Ammon's horn (tissue), 1 donor: ENCODE measurements around the gene GNRHR.

Experiments
- DNase-seq: peaks from one replicate; pipeline ENCODE4 v3.0.0-alpha.2; 2016; ENCODE audit warnings: low spot score

GNRHR gene

DNA sequence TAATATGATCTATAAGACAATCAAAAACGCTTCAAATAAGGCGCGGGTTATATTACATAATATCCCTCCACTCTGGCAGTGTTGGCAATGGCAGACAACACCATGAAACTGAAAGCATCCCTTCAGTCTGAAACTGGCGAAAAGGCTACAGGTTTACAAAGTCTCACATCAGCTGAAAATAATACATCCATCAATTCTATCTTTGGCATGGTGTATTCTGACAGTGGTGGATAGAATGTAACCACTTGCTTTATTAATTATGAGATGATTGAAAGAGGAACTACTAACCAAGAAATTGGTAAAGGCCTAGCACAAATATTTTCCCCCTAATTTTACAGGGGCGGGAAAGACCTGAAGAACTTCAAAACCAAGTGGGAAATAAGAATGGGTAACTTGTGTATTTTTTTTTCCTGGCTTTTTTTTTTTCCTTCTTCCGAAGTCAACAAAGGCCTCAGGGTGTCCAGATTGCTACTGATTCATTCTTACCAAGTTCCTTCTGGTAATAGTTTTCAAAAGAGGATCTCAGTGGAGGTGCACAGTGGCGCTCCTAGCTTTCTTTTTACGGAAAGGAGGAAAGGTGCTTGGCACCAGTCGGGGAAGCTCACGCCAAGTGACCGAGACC, 54.0 kb downstream of the GNRHR start:
- no peak for DNase-seq

DNA sequence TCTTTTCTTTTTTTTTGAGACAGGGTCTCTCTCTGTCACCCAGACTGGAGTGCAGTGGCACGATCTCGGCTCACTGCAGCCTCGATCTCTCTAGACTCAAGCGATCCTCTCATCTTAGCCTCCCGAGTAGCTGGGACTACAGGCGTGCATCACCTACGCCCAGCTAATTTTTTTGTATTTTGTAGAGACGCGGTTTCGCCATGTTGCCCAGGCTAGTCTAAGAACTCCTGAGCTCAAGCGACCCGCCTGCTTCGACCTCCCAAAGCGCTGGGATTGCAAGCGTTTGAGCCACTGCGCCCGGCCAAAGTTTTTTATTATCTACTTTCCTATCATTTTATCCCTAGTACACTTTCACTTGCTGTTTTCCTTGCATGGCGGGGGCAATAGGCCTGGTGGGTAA, 54.6 kb downstream of the GNRHR start:
- no peak for DNase-seq

DNA sequence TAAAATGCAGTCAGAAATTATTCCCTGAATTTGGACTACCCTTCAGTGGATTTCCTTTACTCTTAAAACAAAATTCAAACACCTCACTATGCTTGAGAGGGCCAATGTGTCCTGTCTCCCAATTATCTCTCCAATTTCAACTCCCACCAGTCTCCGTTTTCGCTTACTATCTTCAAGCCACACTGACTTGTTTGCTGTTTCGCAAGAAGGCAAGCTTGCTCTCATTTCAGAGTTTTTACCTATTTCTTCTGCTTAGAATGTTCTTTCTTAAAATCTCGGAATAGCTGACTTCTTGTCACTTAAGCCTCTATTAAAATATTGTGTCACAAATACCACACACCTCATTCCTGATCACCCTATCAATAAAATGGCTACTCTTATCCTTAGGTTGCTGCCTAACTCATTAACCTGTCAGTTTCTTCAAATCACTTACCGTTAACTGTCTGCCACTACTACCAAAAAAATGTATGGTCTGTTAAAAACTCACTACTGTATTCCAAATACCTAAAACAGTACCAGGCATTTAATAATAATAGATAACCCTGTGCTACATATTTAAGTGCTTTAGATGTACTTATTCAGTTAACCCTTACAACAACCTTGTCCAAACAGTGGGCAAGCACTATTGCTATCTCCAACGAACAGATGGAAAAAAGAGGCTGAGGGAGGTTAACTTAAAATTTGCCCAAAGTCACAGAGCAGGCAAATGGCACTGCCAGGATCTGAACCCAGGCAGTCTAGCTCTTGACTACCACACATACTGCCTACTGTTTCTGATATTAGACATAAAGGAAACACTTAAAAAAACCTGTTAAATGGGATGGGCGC, 56.1 kb downstream of the GNRHR start:
- DNase-seq, result no peak

DNA sequence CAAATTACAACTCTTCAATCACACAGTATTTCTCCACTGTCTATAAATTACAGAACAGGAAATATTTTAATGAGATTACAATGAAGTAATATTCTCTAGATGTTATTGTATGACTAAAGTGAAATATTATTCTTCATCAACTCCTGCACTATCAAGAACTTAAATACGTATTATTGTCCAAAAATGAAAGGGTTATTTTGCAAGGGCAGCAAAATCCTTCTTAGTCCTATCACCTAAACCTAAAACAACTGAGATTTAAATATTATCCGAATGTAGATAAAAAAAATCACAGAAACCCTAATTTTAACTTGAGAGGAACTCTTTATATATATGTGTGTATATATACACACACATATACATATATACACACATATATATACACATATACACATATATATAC, 58.1 kb downstream of the GNRHR start:
- no peak for DNase-seq

DNA sequence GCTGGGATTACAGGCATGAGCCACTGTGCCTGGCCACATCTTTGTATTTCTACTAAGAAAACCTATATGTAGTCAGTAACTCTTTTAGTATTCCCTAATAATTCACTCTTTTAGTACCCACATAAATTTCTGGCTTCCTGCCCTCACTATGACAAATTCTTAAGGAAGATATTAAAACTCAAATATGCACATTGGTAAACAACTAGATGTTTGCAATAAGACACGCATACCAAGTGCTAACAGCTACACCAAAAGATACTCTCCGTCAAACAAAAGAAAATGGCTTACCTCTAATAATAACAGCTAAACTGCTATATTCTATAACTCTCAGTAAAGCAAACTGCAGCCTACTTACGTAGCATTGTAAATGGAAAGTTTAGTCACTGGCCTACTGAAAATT, 59.5 kb downstream of the GNRHR start:
- no peak for DNase-seq

DNA sequence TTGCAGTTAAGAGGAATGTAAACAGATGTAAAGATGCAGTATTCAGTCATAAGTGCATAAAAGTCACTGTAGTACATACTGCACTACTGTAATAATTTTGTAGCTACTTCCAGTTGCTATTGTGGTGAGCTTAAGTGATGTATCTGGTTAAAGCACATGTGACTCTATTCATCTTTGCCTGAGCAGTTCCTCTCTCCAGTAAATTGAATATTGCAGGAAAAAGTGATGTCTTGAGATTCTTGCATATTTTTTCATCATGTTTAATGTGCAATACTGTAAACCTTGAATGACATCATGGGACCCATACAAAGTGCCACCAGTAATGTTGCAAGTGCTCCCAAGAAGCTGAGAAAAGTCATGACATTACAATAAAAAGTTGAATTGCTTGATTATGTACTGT, 62.9 kb downstream of the GNRHR start:
- no peak for DNase-seq
